Measurements from ENCODE around the gene AGAP1.

AGAP1 gene

DNA sequence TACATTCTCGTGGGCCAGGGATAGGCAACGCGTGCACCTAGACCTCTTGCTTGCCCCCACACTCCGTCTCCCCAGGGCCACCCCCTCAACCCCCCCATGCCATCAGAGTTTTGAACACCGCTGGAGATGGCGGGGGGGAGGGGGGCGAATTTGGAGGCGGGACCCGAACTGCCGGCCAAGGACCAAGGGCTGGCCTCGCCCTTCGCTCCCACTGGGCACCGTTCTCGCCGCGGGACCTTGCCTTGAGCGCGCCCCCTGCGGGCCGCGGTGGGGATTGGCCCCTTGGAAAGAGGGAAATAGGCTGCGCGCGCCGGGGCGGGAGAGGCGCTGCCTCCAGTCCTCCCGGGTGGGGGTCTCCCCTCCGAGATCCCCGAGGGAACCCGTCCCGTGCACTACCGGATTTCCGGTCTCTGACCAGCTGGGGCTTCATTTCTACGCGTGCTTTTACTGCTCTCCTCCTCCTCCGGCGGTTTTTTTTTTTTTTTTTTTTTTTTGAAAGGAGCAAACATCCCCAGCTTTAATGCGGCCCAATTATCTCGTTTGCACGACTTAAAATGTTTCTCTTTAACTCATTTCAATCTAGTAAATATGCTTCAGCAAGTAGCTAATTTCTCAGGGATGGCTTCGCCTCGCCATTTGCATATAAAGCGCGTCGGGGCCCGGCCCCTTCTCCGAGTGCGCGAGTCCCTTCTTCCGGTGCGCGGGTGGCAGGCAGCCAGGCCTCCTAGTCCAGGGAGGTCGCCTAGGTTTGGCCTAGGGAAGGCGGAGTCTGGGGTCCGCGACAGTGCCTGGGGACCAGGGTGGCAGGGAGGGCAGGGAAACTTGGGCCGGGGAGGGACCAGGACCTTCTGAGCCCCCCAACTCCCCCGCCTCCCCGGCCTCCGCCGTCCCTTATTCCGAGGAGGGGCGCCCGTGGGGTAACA lies 684.4 kb downstream of the AGAP1 start:
- Histone ChIP-seq H3K4me3 (ENCODE audit: severe bottlenecking) (peak overlapping the region; percentile 22), H3K27me3 (ENCODE audit: insufficient read depth, poor library complexity, severe bottlenecking) (peaks cover 30% of the 10 kb centered on the region), H3K27ac (ENCODE audit: poor library complexity, severe bottlenecking) (peak overlapping the region; percentile 73), H3K9me3 (ENCODE audit: severe bottlenecking) (no peaks in the 10 kb centered on the region), H3K36me3 (ENCODE audit: low read depth) (no peaks in the 10 kb centered on the region), H3K4me1 (ENCODE audit: insufficient read depth, poor library complexity, severe bottlenecking) (peaks cover 18% of the 10 kb centered on the region)
- DNase-seq (ENCODE audit: low spot score) (no peak), ATAC-seq (ENCODE audit: low read depth) (peak; percentile 44)
- TF ChIP-seq CTCF (IDR thresholded peaks at IDR 0.05; ENCODE audit: poor library complexity, severe bottlenecking), result peak; percentile 88

- TF ChIP-seq CTCF (IDR thresholded peaks at IDR 0.05; ENCODE audit: poor library complexity, severe bottlenecking), result no peak
- Histone ChIP-seq H3K4me3 (ENCODE audit: severe bottlenecking) (peak overlapping the region; percentile 22), H3K9me3 (ENCODE audit: severe bottlenecking) (no peaks in the 10 kb centered on the region), H3K36me3 (ENCODE audit: low read depth) (no peaks in the 10 kb centered on the region), H3K27ac (ENCODE audit: poor library complexity, severe bottlenecking) (peak overlapping the region; percentile 73), H3K27me3 (ENCODE audit: insufficient read depth, poor library complexity, severe bottlenecking) (peaks cover 23% of the 10 kb centered on the region), H3K4me1 (ENCODE audit: insufficient read depth, poor library complexity, severe bottlenecking) (peaks cover 18% of the 10 kb centered on the region)
- ATAC-seq (ENCODE audit: low read depth) (no peak), DNase-seq (ENCODE audit: low spot score) (no peak)
These were observed 685.0 kb downstream of the AGAP1 start for GRCh38 chr2:236178890-236179235.

- DNase-seq (ENCODE audit: low spot score) (no peak), ATAC-seq (ENCODE audit: low read depth) (0 out of 3 replicates have a peak, but pooled peaks have one; percentile 3)
- peaks cover 17% of the 10 kb centered on the region for H3K27me3 ChIP-seq (ENCODE audit: insufficient read depth, poor library complexity, severe bottlenecking)
- H3K4me3 ChIP-seq (ENCODE audit: severe bottlenecking), result peak overlapping the region; percentile 22
- H3K36me3 ChIP-seq (ENCODE audit: low read depth), result no peaks in the 10 kb centered on the region
- H3K27ac ChIP-seq (ENCODE audit: poor library complexity, severe bottlenecking), result peak overlapping the region; percentile 73
- peaks cover 18% of the 10 kb centered on the region for H3K4me1 ChIP-seq (ENCODE audit: insufficient read depth, poor library complexity, severe bottlenecking)
- TF ChIP-seq CTCF (IDR thresholded peaks at IDR 0.05; ENCODE audit: poor library complexity, severe bottlenecking), result no peak
- no peaks in the 10 kb centered on the region for H3K9me3 ChIP-seq (ENCODE audit: severe bottlenecking)
These were observed 685.6 kb downstream of the AGAP1 start for GRCh38 chr2:236179236-236180075.

DNA sequence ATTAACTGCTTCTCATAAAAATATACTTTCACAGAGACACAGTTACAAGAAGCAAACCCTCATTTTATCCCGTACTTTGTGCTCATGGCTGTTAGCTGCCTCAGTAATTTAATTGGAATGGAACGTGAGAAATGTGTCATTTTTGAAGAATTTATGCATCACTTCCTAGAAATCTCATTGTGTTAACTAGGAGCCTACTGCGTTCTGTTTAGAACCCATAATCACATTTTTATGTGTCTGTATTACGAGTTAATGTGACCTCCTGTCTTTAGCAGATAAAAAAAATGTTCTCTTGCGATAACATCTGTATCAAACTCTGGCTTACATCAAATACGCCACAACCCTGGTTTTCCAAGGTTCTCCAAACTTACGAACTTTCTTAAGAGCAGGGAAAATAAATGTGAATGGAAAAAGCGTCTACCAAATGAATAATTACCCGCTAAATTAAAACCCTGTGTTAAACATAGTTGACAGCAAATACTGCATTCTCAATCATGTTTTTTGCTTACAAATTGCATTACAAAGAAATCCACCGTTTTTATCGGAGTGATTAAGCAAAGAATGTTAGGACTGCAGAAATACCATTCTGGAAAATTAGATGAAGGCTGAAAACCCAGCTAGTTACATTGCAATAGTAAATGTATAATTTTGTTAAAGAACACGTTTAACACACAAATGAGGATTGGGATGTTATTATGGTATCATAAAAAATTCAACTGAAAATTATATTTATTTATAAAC lies 686.4 kb downstream of the AGAP1 start:
- Histone ChIP-seq H3K27ac (ENCODE audit: poor library complexity, severe bottlenecking) (peak overlapping the region; percentile 73), H3K27me3 (ENCODE audit: insufficient read depth, poor library complexity, severe bottlenecking) (peaks cover 11% of the 10 kb centered on the region), H3K4me3 (ENCODE audit: severe bottlenecking) (no peak overlapping the region), H3K4me1 (ENCODE audit: insufficient read depth, poor library complexity, severe bottlenecking) (peaks cover 18% of the 10 kb centered on the region), H3K9me3 (ENCODE audit: severe bottlenecking) (no peaks in the 10 kb centered on the region), H3K36me3 (ENCODE audit: low read depth) (no peaks in the 10 kb centered on the region)
- no peak for TF ChIP-seq CTCF (IDR thresholded peaks at IDR 0.05; ENCODE audit: poor library complexity, severe bottlenecking)
- DNase-seq (ENCODE audit: low spot score), result no peak
- ATAC-seq (ENCODE audit: low read depth), result peak; percentile 64

Measured in RWPE2 (cell line).